Measurements from ENCODE around the gene RAP1GAP. TPM values are rescaled to one million over a fixed set of nuclear protein-coding genes. Genes with fewer than 3 reads are reported as not detected.

The RAP1GAP gene
- total RNA-seq, 4 donors from 2014 or later, result 14.1 to 37.4 (median 28.8) TPM

GRCh38 chr1:21636029-21636428, 33.1 kb downstream of the RAP1GAP start:
- no peaks in the 10 kb centered on the region for H3K9me3 ChIP-seq
- 82% methylated on average over 2 of the region's 2 CpGs; no CpG with 5 or more reads in 1 of the 2 donors for WGBS, 2 donors (ENCODE audit: low coverage in 1 of 2)
- peaks cover 0 to 19% (median 10%) of the 10 kb centered on the region in 4 donors for H3K4me1 ChIP-seq
- peak overlapping the region in 1 of 4 donors; percentile 69 for H3K27ac ChIP-seq
- in situ Hi-C loops (cut with MboI; ENCODE audit: low pct_ligation_motif_present in 1 of 4, low pct_unique_long_range_greater_than_20kb in 1 of 4, low sequenced_read_pairs in 3 of 4), result no loop called here
- H3K36me3 ChIP-seq, result no peaks in the 10 kb centered on the region
- intact Hi-C loops (cut with DNase I; ENCODE audit: low total_unique reads), result no loop called here
- H3K27me3 ChIP-seq, result peaks cover 4% of the 10 kb centered on the region
- DNase-seq, result no peak
- H3K4me3 ChIP-seq, result no peak overlapping the region
- TF ChIP-seq POLR2AphosphoS5 (IDR thresholded peaks at IDR 0.05), result no peak
- TF ChIP-seq EP300 (IDR thresholded peaks at IDR 0.05; ENCODE audit: low read depth), result no peak
- no peak for TF ChIP-seq POLR2A (IDR thresholded peaks at IDR 0.05)
- no peak for TF ChIP-seq CTCF (IDR thresholded peaks at IDR 0.05)

- Histone ChIP-seq H3K36me3 (no peaks in the 10 kb centered on the region), H3K4me1 (peaks cover 0 to 19% (median 10%) of the 10 kb centered on the region in 4 donors), H3K27me3 (peaks cover 3% of the 10 kb centered on the region), H3K27ac (peak overlapping the region; percentile 15 to 69 (median 52)), H3K4me3 (no peak overlapping the region), H3K9me3 (no peaks in the 10 kb centered on the region)
- in situ Hi-C loops (cut with MboI; ENCODE audit: low pct_ligation_motif_present in 1 of 4, low pct_unique_long_range_greater_than_20kb in 1 of 4, low sequenced_read_pairs in 3 of 4), result no loop called here
- 69 to 90% methylated on average over 2 to 12 of the region's 12 CpGs for WGBS, 2 donors (ENCODE audit: low coverage in 1 of 2)
- no peak for DNase-seq
- no peak for TF ChIP-seq POLR2A (IDR thresholded peaks at IDR 0.05)
- TF ChIP-seq EP300 (IDR thresholded peaks at IDR 0.05; ENCODE audit: low read depth), result no peak
- TF ChIP-seq POLR2AphosphoS5 (IDR thresholded peaks at IDR 0.05), result no peak
- no peak for TF ChIP-seq CTCF (IDR thresholded peaks at IDR 0.05)
- intact Hi-C loops (cut with DNase I; ENCODE audit: low total_unique reads), result no loop called here
Observed at GRCh38 chr1:21634806-21635535, 34.2 kb downstream of the RAP1GAP start.

- H3K36me3 ChIP-seq, result no peaks in the 10 kb centered on the region
- H3K27me3 ChIP-seq, result peaks cover 6% of the 10 kb centered on the region
- H3K9me3 ChIP-seq, result no peaks in the 10 kb centered on the region
- TF ChIP-seq POLR2A (IDR thresholded peaks at IDR 0.05) (no peak), CTCF (IDR thresholded peaks at IDR 0.05) (no peak), POLR2AphosphoS5 (IDR thresholded peaks at IDR 0.05) (peak; percentile 56 to 71 (median 64))
- H3K4me3 ChIP-seq, result no peak overlapping the region
- 37% methylated on average over 18 of the region's 18 CpGs; no CpG with 5 or more reads in 1 of the 2 donors for WGBS, 2 donors (ENCODE audit: low coverage in 1 of 2)
- H3K27ac ChIP-seq, result peak overlapping the region; percentile 41 to 69 (median 68)
- DNase-seq, result peak; percentile 60
- intact Hi-C loops (cut with DNase I; ENCODE audit: low total_unique reads) (no loop called here), in situ Hi-C loops (cut with MboI; ENCODE audit: low pct_ligation_motif_present in 1 of 4, low pct_unique_long_range_greater_than_20kb in 1 of 4, low sequenced_read_pairs in 3 of 4) (no loop called here)
- peaks cover 0 to 19% (median 10%) of the 10 kb centered on the region in 4 donors for H3K4me1 ChIP-seq
Observed at GRCh38 chr1:21633992-21634805, 35.0 kb downstream of the RAP1GAP start.

- H3K4me1 ChIP-seq, result peaks cover 0 to 13% (median 10%) of the 10 kb centered on the region in 4 donors
- WGBS, 2 donors (ENCODE audit: low coverage in 1 of 2), result 43 to 66% methylated on average over 3 to 7 of the region's 7 CpGs
- H3K4me3 ChIP-seq, result no peak overlapping the region
- H3K36me3 ChIP-seq, result no peaks in the 10 kb centered on the region
- H3K27ac ChIP-seq, result peak overlapping the region; percentile 41 to 69 (median 68)
- peaks cover 6% of the 10 kb centered on the region for H3K27me3 ChIP-seq
- DNase-seq, result no peak
- TF ChIP-seq CTCF (IDR thresholded peaks at IDR 0.05), result no peak
- no peak for TF ChIP-seq POLR2A (IDR thresholded peaks at IDR 0.05)
- TF ChIP-seq EP300 (IDR thresholded peaks at IDR 0.05; ENCODE audit: low read depth), result no peak
- TF ChIP-seq POLR2AphosphoS5 (IDR thresholded peaks at IDR 0.05), result no peak
- in situ Hi-C loops (cut with MboI; ENCODE audit: low pct_ligation_motif_present in 1 of 4, low pct_unique_long_range_greater_than_20kb in 1 of 4, low sequenced_read_pairs in 3 of 4) (no loop called here), intact Hi-C loops (cut with DNase I; ENCODE audit: low total_unique reads) (no loop called here)
- no peaks in the 10 kb centered on the region for H3K9me3 ChIP-seq
Observed at GRCh38 chr1:21633141-21633755, 35.9 kb downstream of the RAP1GAP start.

All from transverse colon (tissue), 4 donors.